SK-N-SH (cell line): ENCODE data around the gene CCL22. TPM values are rescaled to one million over a fixed set of nuclear protein-coding genes. Genes with fewer than 3 reads are reported as not detected.

Experiments
- CTCF ChIA-PET: fragments of 300-600, 350-600 bp; formaldehyde crosslinking; extraction: SDS; loops from one replicate; lab custom pipeline; 2021; lab: Yijun Ruan, JAX
- POLR2A ChIA-PET: fragments of 350-600 bp; sonication (Branson Sonifier 250); formaldehyde crosslinking; extraction: SDS; loops from one replicate; lab custom pipeline; 2020; ENCODE audit warnings: antibody characterized with exemption, inconsistent platforms; lab: Yijun Ruan, JAX
- DNase-seq: peaks from one replicate; pipeline ENCODE4 v3.0.0; 2012
- H2AFZ ChIP-seq: fragments of 200-600 bp; sonication (generic); 2 replicates; pipeline ENCODE4 v1.8.1; 2016; ENCODE audit warnings: antibody characterized with exemption, mild to moderate bottlenecking, low read depth
- H3F3A ChIP-seq: fragments of 200-600 bp; sonication (generic); replicated peaks from 2 replicates; pipeline ENCODE3; 2016; ENCODE audit warnings: antibody characterized with exemption, mild to moderate bottlenecking; ENCODE audit not compliant: insufficient read depth
- H3K27ac ChIP-seq, 2 experiments: fragments of 200-500 bp in 1 of 2; fragments of 200-600 bp in 1 of 2; sonication (Bioruptor generic) in 1 of 2; sonication (generic), shearing (Covaris generic) in 1 of 2; 2 replicates each; pipeline versions ENCODE4 v1.5.1 to v1.6.1; 2014 to 2016; ENCODE audit warnings: low read depth in 2 of 2, inconsistent platforms in 1 of 2, low read length in 1 of 2, mild to moderate bottlenecking in 1 of 2, mixed read lengths in 1 of 2
- H3K27me3 ChIP-seq: fragments of 200-600 bp; sonication (generic), shearing (Covaris generic); 2 replicates; pipeline ENCODE4 v1.6.1; 2016; ENCODE audit warnings: mixed run types; ENCODE audit not compliant: insufficient read depth
- H3K36me3 ChIP-seq, 2 experiments: fragments of 200-500 bp in 1 of 2; fragments of 200-600 bp in 1 of 2; sonication (Bioruptor generic) in 1 of 2; sonication (generic) in 1 of 2; replicated peaks in 1 of 2; 2 replicates each; pipeline versions ENCODE3 to v1.5.1; 2014 to 2016; ENCODE audit warnings: low read length in 1 of 2, mild to moderate bottlenecking in 1 of 2; ENCODE audit not compliant: insufficient read depth in 2 of 2, control insufficient read depth in 1 of 2
- H3K4me1 ChIP-seq, 2 experiments: fragments of 200-500 bp in 1 of 2; fragments of 200-600 bp in 1 of 2; sonication (Bioruptor generic) in 1 of 2; sonication (generic), shearing (Covaris generic) in 1 of 2; 2 replicates each; pipeline versions ENCODE4 v1.5.1 to v1.6.1; 2014 to 2016; ENCODE audit warnings: low read depth in 1 of 2, low read length in 1 of 2, mixed run types in 1 of 2; ENCODE audit not compliant: insufficient read depth in 2 of 2, control insufficient read depth in 1 of 2
- H3K4me2 ChIP-seq: fragments of 200-600 bp; sonication (generic), shearing (Covaris generic); 2 replicates; pipeline ENCODE4 v1.6.1; 2017; ENCODE audit warnings: mixed run types
- H3K4me3 ChIP-seq, 2 experiments: fragments of 200-500 bp in 1 of 2; fragments of 200-600 bp in 1 of 2; sonication (Bioruptor generic) in 1 of 2; sonication (generic), shearing (Covaris generic) in 1 of 2; 2 replicates each; pipeline versions ENCODE4 v1.5.1 to v1.8.1; 2014 to 2016; ENCODE audit warnings: low read depth in 2 of 2, inconsistent platforms in 1 of 2, low read length in 1 of 2, mild to moderate bottlenecking in 1 of 2, mixed read lengths in 1 of 2, moderate library complexity in 1 of 2
- H3K79me2 ChIP-seq: fragments of 200-600 bp; sonication (generic); 2 replicates; pipeline ENCODE4 v1.8.1; 2017; ENCODE audit warnings: mild to moderate bottlenecking; ENCODE audit not compliant: insufficient read depth
- H3K9ac ChIP-seq: fragments of 200-600 bp; sonication (generic); 2 replicates; pipeline ENCODE4 v1.6.1; 2017; ENCODE audit warnings: mixed run types
- H3K9me2 ChIP-seq: fragments of 200-600 bp; sonication (generic); 2 replicates; pipeline ENCODE4 v1.6.1; 2017; ENCODE audit warnings: mixed run types
- H3K9me3 ChIP-seq: fragments of 200-600 bp; sonication (generic); 2 replicates; pipeline ENCODE4 v1.6.1; 2017; ENCODE audit warnings: mixed run types, mild to moderate bottlenecking, moderate library complexity
- H4K20me1 ChIP-seq: fragments of 200-600 bp; sonication (generic); 2 replicates; pipeline ENCODE4 v1.6.1; 2017; ENCODE audit warnings: mild to moderate bottlenecking, mixed run types; ENCODE audit not compliant: insufficient read depth
- ELF1 ChIP-seq: IDR thresholded peaks from 2 replicates; pipeline ENCODE4 v1.4.0; 2012
- EZH2phosphoT487 ChIP-seq: fragments of 200-600 bp; sonication (generic); IDR thresholded peaks from 2 replicates; pipeline ENCODE4 v1.6.1; 2017; ENCODE audit warnings: low read depth, mixed run types, mild to moderate bottlenecking, antibody characterized with exemption, moderate library complexity, borderline replicate concordance
- FOSL2 ChIP-seq: IDR thresholded peaks from 2 replicates; pipeline ENCODE4 v1.4.0; 2012; ENCODE audit warnings: low read depth, mild to moderate bottlenecking, moderate library complexity, borderline replicate concordance
- GATA2 ChIP-seq: sonication (generic); formaldehyde crosslinking; IDR thresholded peaks from 2 replicates; pipeline ENCODE4 v1.5.0; 2020; ENCODE audit warnings: mild to moderate bottlenecking, missing genetic modification reagents
- NFIC ChIP-seq: IDR thresholded peaks from 2 replicates; pipeline ENCODE4 v1.4.0; 2012; ENCODE audit warnings: borderline replicate concordance
- POLR2AphosphoS5 ChIP-seq: IDR thresholded peaks from 2 replicates; pipeline ENCODE4 v1.6.1; 2012; ENCODE audit warnings: low read depth, low read length
- RAD21 ChIP-seq: IDR thresholded peaks from 2 replicates; pipeline ENCODE4 v1.6.1; 2012; ENCODE audit warnings: mild to moderate bottlenecking, low read length
- RCOR1 ChIP-seq: fragments of 150-350 bp; IDR thresholded peaks from 2 replicates; pipeline ENCODE4 v1.6.1; 2017; ENCODE audit warnings: antibody characterized with exemption, low read length
- RFX5 ChIP-seq: IDR thresholded peaks from 2 replicates; pipeline ENCODE4 v1.6.1; 2012; ENCODE audit warnings: mild to moderate bottlenecking, improper control_type of control experiment, low read length
- RXRA ChIP-seq: IDR thresholded peaks from 2 replicates; pipeline ENCODE4 v1.4.0; 2012; ENCODE audit warnings: low read depth, mild to moderate bottlenecking, borderline replicate concordance
- TAF1 ChIP-seq: IDR thresholded peaks from 2 replicates; pipeline ENCODE4 v1.6.1; 2012; ENCODE audit warnings: low read depth, mild to moderate bottlenecking, low read length, moderate library complexity, borderline replicate concordance
- TCF12 ChIP-seq: IDR thresholded peaks from 2 replicates; pipeline ENCODE4 v1.4.0; 2012
- TEAD4 ChIP-seq: IDR thresholded peaks from 2 replicates; pipeline ENCODE4 v1.4.0; 2012; ENCODE audit warnings: mild to moderate bottlenecking, borderline replicate concordance; ENCODE audit not compliant: insufficient read depth
- WGBS: methylation state at CpG from one replicate; pipeline ENCODE4 v1.1.6; 2017; ENCODE audit warnings: low lambda C conversion rate; 5-methylcytosine and 5-hydroxymethylcytosine counted together
- polyA plus RNA-seq, 3 experiments: library from polyadenylated mRNA; depleted of rRNA; stranded (reverse); fragments of >200 nt; gene quantifications; 2 replicates each; pipeline ENCODE4 v1.2.3, GENCODE V29; 2012
- TF ChIP-seq, protein P1 (sequence below): fragments of 150-350 bp; IDR thresholded peaks from 2 replicates; pipeline ENCODE4 v1.6.1; 2016; ENCODE audit warnings: mild to moderate bottlenecking, low read depth, low read length
- TF ChIP-seq, protein P2 (sequence below): IDR thresholded peaks from 2 replicates; pipeline ENCODE4 v1.4.0; 2012; ENCODE audit warnings: low read depth
- TF ChIP-seq, protein P3 (sequence below): IDR thresholded peaks from 2 replicates; pipeline ENCODE4 v1.4.0; 2012; ENCODE audit warnings: low read depth, borderline replicate concordance
- TF ChIP-seq, protein P4 (sequence below): IDR thresholded peaks from 2 replicates; pipeline ENCODE4; 2012
- TF ChIP-seq, protein P5 (sequence below): fragments of 150-350 bp; IDR thresholded peaks from 2 replicates; pipeline ENCODE4 v1.6.1; 2017; ENCODE audit warnings: antibody characterized with exemption, low read length, low read depth, borderline replicate concordance
- TF ChIP-seq, protein P6 (sequence below): fragments of 200-600 bp; sonication (generic); IDR thresholded peaks from 2 replicates; pipeline ENCODE4 v1.6.1; 2017; ENCODE audit warnings: antibody characterized with exemption, mild to moderate bottlenecking, moderate library complexity
- TF ChIP-seq, protein P7 (sequence below): IDR thresholded peaks from 2 replicates; pipeline ENCODE4 v1.4.0; 2012; ENCODE audit warnings: low read depth, borderline replicate concordance

CCL22 gene
- polyA plus RNA-seq, 1 of the 3 experiments (the other 2 are of a cell fraction), result not detected

DNA sequence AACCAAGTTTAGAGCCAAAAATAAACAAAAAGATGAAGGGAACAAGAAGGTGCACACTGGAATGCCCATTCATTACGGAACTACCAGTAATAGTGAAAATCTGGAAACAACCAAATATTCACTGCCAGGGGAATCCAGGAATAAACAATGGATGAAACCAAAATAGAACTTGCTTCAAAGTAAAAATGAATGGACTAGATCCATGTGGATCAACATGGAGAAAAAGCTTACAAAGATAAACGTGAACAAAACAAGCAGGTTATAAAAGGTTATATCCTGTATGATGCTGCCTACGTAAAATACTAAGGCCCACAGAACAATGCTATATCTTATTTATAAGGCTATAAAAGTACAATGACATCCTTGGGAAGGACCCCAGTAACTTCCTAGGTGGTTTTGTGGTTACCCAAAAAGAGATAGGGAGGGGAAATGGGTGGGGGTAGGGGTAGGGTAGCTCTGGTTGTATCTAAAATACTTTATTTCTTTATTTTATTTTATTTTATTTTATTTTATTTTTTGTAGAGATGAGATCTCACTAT is 12.8 kb upstream of the CCL22 start:
- DNase-seq, result no peak
- Histone ChIP-seq H2AFZ (no peak overlapping the region), H3K9me3 (no peaks in the 10 kb centered on the region), H3K27ac (no peak overlapping the region), H3F3A (peaks cover 12% of the 10 kb centered on the region), H3K9me2 (no peaks in the 10 kb centered on the region), H3K9ac (no peak overlapping the region), H3K79me2 (no peaks in the 10 kb centered on the region), H4K20me1 (no peaks in the 10 kb centered on the region), H3K4me2 (no peak overlapping the region), H3K36me3 (no peaks in the 10 kb centered on the region), H3K4me3 (no peak overlapping the region), H3K4me1 (peaks cover 0 to 6% of the 10 kb centered on the region in 2 experiments; a peak in 1 of 4 replicates), H3K27me3 (peaks cover 7% of the 10 kb centered on the region; the same call in 1 of the 2 replicates)
- ChIA-PET POLR2A (no interaction called here), CTCF (interaction anchor here (1.1 to 2.0 kb wide), 2 partner anchors 11 to 45 kb away, joined by 5 to 6 read pairs; no protein-coding TSS in a partner anchor)
- no peak for TF ChIP-seq POLR2AphosphoS5
- TF ChIP-seq, protein P1, sequence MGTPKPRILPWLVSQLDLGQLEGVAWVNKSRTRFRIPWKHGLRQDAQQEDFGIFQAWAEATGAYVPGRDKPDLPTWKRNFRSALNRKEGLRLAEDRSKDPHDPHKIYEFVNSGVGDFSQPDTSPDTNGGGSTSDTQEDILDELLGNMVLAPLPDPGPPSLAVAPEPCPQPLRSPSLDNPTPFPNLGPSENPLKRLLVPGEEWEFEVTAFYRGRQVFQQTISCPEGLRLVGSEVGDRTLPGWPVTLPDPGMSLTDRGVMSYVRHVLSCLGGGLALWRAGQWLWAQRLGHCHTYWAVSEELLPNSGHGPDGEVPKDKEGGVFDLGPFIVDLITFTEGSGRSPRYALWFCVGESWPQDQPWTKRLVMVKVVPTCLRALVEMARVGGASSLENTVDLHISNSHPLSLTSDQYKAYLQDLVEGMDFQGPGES, result no peak
- no peak for TF ChIP-seq RXRA
- TF ChIP-seq, protein P2, sequence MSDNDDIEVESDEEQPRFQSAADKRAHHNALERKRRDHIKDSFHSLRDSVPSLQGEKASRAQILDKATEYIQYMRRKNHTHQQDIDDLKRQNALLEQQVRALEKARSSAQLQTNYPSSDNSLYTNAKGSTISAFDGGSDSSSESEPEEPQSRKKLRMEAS, result no peak
- TF ChIP-seq ELF1, result no peak
- no peak for TF ChIP-seq TCF12
- TF ChIP-seq NFIC, result no peak
- no peak for TF ChIP-seq RAD21
- TF ChIP-seq, protein P3, sequence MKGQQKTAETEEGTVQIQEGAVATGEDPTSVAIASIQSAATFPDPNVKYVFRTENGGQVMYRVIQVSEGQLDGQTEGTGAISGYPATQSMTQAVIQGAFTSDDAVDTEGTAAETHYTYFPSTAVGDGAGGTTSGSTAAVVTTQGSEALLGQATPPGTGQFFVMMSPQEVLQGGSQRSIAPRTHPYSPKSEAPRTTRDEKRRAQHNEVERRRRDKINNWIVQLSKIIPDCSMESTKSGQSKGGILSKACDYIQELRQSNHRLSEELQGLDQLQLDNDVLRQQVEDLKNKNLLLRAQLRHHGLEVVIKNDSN, result no peak
- TF ChIP-seq, protein P4, sequence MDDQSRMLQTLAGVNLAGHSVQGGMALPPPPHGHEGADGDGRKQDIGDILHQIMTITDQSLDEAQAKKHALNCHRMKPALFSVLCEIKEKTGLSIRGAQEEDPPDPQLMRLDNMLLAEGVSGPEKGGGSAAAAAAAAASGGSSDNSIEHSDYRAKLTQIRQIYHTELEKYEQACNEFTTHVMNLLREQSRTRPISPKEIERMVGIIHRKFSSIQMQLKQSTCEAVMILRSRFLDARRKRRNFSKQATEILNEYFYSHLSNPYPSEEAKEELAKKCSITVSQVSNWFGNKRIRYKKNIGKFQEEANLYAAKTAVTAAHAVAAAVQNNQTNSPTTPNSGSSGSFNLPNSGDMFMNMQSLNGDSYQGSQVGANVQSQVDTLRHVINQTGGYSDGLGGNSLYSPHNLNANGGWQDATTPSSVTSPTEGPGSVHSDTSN, result no peak
- no peak for TF ChIP-seq FOSL2
- TF ChIP-seq TEAD4, result no peak
- TF ChIP-seq, protein P5, sequence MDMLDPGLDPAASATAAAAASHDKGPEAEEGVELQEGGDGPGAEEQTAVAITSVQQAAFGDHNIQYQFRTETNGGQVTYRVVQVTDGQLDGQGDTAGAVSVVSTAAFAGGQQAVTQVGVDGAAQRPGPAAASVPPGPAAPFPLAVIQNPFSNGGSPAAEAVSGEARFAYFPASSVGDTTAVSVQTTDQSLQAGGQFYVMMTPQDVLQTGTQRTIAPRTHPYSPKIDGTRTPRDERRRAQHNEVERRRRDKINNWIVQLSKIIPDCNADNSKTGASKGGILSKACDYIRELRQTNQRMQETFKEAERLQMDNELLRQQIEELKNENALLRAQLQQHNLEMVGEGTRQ, result no peak
- no peak for TF ChIP-seq TAF1
- TF ChIP-seq, protein P6, sequence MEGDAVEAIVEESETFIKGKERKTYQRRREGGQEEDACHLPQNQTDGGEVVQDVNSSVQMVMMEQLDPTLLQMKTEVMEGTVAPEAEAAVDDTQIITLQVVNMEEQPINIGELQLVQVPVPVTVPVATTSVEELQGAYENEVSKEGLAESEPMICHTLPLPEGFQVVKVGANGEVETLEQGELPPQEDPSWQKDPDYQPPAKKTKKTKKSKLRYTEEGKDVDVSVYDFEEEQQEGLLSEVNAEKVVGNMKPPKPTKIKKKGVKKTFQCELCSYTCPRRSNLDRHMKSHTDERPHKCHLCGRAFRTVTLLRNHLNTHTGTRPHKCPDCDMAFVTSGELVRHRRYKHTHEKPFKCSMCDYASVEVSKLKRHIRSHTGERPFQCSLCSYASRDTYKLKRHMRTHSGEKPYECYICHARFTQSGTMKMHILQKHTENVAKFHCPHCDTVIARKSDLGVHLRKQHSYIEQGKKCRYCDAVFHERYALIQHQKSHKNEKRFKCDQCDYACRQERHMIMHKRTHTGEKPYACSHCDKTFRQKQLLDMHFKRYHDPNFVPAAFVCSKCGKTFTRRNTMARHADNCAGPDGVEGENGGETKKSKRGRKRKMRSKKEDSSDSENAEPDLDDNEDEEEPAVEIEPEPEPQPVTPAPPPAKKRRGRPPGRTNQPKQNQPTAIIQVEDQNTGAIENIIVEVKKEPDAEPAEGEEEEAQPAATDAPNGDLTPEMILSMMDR, result no peak
- no peak for TF ChIP-seq RFX5
- no peak for TF ChIP-seq EZH2phosphoT487
- TF ChIP-seq, protein P7, sequence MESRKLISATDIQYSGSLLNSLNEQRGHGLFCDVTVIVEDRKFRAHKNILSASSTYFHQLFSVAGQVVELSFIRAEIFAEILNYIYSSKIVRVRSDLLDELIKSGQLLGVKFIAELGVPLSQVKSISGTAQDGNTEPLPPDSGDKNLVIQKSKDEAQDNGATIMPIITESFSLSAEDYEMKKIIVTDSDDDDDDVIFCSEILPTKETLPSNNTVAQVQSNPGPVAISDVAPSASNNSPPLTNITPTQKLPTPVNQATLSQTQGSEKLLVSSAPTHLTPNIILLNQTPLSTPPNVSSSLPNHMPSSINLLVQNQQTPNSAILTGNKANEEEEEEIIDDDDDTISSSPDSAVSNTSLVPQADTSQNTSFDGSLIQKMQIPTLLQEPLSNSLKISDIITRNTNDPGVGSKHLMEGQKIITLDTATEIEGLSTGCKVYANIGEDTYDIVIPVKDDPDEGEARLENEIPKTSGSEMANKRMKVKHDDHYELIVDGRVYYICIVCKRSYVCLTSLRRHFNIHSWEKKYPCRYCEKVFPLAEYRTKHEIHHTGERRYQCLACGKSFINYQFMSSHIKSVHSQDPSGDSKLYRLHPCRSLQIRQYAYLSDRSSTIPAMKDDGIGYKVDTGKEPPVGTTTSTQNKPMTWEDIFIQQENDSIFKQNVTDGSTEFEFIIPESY, result no peak
- no peak for TF ChIP-seq RCOR1
- TF ChIP-seq GATA2 (CRISPR knock-in tag), result no peak
- 79% methylated on average over 3 of the region's 3 CpGs for WGBS
